ENCODE measurements around the gene CSRP2.

Gene CSRP2

DNA sequence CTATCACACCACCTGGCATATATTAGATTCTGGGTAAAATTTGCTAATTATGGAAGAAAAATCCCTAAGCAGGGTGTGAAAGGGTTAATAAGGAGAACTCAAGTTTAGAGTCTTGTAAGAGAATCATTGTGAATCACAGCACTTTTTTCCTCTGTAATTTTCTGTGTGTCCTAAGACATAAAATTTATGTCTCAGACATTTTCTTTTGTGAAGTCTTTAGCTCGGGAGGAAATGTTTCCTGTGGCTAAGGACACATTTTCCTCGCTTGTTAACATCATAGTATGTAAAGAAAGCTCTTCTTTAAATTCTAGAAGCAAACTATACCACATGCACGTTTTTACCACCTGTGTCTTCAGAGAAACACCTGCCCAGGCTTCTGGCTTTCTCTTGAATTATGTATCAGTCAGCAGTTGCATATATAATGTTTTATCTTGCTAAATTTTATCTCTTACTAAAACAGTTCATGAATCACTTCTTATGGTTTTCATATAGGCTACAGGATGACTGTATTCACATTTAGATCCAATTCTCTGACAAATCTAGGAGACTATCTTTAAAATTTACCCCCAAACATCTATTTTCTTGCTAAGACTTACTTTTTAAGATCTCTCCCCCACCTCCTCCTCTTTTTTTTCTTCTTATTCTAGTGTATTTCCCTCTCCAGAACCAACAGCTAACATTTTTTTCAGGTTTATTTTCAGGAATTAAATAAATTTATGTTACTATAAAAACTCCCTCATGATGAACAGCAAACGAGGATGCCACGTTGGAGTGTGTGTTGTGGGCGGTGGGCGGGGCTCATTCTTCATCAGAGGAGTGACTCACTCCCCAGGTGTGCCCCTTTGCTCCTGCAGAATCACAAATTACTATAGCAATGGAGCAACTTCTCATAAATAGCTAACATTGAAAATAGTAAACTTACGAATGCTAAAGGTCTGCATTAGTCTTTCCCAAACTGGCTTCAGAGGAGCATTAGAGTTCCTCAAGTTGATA lies 11.6 kb upstream of the CSRP2 start:
- no peak for DNase-seq

DNA sequence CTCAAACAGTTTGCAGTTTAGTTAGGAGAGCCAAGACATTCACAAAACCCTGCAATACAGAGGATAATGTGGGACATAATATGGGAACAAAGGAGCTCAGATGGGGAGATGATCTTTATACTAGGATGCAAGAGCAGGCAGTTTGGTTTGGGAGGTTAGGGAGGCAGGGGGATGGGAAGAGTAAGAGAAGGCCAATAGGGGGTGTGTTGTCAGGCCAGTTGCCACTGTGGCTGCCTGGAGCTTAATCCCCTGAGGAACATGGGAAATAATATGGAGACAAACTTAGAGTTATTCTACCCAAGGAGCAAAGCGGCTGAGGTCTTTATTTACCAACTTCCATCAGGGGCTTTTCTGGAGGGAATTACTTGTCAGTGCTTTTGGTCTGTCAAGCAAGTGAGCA lies 10.0 kb upstream of the CSRP2 start:
- DNase-seq: no peak

DNA sequence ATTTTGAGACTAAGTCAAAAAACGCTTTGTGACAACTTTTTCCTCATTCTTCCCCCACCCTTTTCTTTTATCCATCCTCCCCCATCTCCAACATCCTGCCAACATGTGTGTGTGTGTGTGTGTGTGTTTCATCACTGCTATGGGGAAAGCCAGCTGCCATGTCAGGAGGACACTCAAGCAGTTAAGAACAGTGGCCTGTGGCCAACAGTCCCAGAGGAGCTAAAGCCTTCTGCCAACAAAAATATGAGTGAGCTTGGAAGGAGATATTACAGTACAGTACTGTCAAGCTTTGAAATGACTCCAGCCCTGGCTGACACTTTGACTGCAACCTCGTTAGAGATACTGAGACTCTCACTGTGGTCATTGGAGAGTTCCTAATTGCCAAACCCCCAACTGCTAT lies 5.0 kb upstream of the CSRP2 start:
- no peak for DNase-seq

DNA sequence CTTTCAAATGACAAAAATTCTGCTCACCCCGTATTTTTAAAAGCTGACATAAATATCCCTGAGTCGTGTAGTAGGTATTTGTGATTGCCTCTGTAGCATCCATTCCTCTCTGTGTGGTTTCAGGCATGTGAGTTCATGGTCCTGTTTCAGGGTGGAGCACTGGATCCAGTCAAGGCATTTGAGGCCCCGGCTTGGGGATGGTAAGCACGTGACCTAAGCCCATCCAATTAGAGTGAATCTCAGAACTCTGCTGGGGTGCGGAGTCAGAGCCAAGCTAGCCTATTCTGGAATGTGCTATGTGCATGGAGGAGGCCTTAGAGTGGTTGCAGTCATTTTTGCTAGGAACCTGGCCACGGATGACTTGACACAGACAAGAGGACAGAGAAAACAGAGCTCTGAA lies 4.3 kb upstream of the CSRP2 start:
- no peak for DNase-seq

DNA sequence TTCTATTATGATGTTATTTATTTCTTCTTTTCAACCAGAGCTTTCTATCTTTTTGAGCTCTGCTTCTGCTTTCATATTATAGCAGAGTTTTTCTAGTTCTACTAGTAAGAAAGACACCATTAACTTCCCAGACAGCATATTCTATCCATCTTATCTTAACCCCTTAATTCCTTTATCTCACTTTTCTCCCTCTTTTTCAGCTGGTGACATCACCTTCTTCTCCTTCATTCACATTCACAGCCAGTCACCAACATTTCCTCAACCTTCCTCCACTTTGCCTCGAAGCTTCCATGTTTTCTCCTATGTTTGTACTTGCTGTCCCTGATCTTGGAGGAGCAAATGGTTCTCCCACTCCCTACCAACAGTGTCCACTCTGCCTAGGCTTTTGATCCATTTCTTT lies 3.5 kb upstream of the CSRP2 start:
- no peak for DNase-seq

DNA sequence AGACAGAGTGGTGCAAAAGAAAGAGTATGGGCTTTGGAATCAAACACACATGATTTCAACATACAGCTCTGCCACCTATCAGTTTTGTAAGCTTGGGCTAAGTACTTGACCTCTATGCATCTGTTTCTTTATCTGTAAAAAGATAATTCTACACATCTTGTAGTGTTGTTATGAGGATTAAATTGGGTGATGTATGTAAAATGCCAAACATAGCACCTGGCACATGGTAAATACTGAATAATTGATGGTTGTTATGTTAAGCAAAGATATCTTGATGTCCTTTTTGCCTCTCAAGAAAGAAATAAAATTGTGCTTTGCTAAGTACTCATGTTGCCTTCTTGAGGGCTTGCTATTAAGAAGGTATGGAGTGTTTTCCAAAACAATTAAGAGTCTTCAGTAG lies 2.3 kb upstream of the CSRP2 start:
- no peak for DNase-seq

DNA sequence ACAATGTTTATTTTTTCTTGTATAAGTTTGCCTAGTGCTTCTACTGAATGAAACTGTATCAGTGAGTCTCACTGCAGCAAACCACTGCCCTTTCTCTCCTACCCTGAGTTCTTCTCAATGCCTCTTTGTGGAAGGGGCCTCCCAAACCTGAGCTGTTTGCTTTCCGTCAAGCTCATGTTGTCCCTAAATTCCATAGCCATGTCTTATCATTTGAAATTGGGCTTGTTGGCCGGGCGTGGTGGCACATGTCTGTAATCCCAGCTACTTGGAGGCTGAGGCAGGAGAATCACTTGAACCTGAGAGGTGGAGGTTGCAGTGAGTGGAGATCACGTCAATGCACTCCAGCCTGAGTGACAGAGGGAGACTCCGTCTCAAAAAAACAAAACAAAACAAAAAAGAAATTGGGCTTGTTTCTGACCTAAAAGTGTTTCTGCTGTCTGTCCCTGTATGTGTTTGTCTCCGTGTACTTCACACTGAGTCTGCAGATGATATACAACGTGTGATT lies 1.8 kb upstream of the CSRP2 start:
- DNase-seq: no peak

DNA sequence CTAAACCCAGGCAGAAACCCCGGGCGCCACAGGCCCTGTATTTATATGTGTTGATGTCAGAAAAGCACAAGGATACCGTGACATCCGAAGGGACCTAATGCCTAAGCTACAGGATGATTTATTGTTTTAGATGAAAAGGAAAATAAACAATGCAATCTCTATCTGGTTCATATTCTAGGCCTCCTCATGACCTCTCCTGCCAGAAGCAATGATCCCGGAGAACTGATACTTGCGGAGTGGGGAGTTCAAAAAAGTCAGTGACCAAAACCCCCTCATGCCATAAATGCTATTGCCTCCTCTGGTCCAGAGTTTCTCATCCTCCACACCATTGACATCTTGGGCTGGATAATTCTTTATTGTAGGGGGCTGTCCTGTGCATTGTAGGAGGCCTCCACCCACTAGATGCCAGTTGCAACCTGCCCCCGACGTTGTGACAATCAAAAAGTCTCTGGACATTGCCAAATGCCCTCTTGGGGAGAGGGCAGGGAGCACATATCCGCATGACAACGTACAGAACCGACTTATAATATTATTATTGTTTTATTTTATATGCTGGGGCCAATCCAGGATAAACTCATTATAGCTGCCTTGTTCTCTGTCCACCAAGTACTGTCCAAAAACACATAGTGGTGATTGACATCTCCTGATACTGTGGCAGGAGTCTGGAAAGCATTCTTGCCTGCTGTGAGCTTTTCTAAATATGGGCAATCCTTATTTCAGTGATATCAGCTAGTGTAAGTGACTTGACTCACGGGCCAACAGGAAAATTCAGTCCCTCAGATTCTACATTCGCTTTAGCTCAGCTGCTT lies 1.1 kb upstream of the CSRP2 start:
- no peak for DNase-seq

DNA sequence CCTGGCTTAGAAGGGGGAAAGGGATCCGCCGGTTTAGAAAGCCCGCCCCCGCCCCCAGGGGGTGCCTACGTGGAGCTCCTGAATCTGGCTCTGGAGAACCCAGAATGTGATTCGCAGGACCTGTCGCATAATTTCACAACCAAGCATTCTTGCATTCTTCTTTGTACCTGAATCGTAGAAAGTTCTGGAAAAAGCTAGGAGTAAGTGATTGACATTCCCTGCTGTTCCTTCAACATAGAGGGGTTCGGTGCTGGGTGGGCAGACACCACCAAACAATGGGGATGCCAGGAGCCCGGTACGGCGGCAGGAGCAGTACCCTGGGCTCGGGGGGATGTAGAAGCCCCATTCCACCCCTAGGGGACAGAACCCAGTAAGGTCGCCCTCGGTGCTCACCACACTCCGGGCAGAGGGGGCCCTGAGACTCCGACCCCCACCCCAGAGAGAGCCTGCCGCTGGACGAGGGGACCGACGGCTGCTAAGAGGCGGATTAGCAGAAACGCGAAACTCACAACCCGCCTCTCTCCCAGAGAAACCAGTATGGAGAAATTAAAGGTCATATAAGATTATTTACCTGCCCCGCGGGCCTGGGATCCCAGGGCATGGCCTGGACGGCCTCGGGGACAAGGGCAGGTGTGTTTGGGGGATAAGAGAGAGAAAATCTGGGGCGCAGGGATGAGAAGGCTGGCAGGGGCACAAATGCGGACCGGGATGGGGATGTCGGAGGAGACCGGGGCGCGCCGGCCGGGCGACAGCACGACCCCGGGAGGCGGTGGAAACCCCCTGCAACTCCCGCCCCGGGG lies 520 bp downstream of the CSRP2 start:
- DNase-seq: no peak

DNA sequence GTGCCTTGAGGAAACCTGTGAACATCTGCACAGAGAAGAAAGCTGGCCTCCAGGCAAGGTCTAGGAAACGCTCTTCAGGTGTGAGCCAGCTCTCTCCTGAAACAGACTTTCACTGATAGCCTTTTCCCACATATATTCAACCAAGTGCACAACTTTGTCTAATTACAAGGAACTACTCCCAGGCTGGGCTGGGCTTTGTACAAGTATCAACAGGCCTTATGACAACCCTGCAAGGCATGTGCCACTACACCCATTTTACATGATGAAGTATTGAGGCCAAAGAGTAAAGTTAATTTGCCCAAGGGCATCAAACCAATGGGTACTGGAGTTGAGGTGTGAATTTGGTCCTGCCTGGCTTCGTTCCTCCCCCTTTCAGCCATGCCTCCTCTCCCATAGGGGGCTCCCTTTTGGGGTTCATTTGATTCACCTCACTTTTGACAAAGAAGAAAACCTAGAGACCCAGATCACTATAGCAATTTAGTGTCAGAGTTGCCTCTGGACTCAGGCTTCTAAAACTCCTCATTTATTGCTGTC lies 2.1 kb downstream of the CSRP2 start:
- DNase-seq: no peak

DNA sequence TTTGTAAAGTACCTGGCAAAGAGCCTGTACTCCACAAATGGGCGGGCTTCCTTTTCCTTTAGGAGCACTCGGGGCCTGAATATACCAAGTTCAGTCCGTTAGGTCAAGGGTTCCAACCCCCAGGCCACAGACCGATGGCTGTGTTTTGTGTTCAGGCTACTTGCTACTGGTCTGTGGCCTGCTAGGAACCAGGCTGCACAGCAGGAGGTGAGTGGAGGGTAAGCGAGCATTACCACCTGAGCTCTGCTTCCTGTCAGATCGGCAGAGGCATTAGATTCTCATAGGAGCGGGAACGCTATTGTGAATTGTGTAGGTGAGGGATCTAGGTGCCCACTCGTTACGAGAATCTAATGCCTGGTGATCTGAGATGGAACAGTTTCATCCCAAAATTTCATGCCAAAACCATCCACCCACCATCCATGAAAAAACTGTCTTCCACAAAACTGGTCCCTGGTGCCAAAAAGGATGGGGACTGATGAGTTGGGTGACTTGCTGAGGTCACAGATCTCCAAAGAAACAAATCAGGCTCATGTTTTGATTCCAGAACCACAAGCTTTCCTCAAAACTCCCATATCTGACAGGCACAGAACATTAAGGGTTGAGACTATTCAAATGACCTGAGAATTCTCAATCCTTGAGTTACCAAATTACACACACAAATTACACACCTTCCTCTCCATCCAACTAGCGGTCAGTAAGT lies 4.2 kb downstream of the CSRP2 start:
- no peak for DNase-seq

DNA sequence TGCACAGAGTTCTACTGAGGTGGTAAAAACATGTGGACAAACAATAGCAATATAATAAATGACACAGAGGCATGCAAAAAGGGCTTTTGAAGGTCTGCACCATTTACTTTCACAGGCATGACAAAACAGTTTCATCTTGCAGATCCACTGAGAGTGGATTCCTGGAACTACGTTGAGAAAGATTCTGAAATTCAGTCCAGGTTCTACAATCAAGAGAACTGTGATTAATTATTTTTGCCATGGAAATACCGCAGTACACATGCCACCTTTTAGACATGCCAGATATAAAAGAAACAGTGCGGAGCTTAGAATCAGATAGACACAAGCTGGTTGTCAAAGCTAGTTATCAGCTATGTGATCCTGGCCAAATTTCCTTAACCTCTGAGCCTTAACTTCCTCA lies 4.8 kb downstream of the CSRP2 start:
- no peak for DNase-seq

DNA sequence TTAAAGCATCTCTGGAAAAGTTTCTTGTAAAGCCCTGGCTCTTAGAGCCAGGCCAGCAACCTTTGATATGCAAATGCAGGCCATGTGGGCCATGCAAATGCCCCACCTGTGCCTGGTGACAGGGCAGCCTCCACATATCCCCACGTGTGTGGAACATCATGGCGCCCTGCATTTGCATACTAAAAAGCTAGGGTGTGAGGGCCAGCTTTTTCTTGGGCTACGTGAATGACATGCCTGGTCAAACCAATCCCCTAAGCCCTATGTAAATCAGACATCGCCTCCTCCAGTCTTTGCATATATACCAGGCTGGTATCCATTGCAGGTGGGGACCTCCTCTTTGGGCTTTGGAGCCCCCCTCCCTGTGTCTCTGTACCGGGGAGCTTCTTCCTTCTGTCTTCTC lies 6.4 kb downstream of the CSRP2 start:
- no peak for DNase-seq

DNA sequence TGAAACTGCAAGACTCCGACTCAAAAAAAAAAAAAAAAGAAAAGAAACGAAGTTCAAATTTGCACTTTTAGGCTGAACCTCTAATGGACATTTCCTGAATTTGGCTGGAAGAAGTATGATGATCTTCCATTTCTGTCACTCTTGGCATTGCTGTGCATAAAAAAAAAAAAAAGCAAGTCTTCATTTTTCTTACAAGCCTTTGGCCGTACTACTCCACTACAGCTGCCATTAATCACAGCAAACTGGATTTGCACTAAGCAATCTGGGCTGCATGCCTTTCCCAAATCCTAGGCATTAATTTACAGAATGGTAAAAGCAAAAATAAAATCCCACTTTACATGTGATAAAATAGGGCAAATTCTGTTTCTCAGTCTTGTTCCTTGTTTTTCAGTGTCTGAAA lies 7.1 kb downstream of the CSRP2 start:
- DNase-seq: no peak

DNA sequence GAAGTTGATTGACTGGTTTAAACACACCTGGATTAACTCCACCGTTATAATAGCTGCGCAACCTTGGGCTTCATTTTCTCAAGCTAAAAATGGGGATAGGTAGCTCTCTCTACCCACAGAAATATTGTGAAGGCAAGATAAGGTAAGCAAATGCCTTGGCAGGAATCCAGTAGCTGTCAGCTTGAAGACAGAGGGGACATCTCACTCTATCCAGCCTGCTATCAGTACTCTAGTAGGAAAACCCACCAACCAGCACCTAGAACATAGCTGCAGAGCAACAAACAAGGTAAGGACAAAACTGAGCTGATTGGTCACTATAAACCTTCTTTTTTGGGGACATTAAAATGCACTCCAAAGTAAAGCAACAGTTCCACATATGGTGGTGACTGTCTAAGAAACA lies 7.7 kb downstream of the CSRP2 start:
- DNase-seq: no peak

DNA sequence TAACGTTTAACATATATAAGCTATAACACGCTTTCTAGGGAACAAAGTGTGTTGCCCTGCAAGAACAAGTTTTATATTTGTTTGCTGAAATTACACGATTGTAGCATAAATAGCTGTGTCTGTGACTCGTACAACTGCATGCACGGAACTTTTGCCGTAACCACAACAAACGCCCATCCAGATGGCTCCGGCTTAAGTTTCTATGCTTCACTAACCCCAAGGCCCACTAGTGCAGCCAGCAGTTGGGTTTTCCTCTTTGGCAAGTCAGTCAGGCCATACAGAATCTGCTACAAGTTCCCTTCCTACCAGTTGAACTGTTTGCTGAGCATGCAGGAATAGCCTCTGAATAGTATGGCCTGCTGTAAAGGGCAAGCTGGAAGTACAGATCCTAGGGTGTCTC lies 12.1 kb downstream of the CSRP2 start:
- no peak for DNase-seq

DNA sequence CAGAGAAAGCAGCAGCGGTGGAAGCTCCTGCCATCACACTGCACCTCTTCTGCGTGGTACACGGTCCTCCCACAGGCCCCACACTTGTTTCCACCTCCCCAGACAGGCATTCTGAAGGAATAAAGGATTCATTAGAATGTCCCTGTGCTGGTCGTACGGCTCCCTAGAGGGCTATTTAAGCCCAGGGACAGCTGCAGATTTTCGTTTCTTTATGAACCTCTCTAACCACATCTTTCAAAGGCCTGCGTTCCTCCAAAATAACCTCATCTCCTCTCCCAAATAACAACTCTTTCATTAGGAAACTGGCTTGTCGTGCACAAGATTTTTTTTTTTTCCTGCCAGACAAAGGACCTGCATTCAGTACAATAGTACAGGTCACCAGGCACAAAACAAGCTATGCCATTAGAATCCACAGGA lies 12.7 kb downstream of the CSRP2 start:
- DNase-seq: no peak

DNA sequence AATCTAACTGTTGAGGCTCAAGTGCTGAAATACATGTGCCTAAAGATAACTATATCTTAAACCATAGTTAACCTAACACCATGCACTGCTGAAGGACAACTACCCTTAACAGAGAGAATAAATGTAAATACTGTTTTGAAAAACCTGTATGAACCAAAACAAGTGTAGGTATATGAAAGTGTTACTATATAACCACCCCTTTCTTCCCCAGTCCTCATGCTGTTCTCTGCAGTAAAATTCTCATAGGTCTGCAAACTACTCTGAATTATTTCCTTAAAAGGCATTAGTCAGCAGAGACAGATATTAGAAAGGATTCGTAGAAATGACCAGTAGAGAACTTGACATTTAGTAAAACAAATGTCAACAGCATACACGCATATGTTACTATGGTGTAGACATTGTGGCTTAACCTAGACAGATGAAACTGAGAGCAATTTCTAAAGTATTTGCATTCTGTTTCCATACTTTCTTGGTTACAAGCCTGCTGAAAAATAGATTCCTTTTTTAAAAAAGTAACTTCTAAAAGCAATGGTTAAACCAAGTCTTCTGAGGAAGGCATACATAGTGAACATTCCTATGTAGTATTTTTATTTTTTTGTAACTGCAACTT lies 13.9 kb downstream of the CSRP2 start:
- no peak for DNase-seq

DNA sequence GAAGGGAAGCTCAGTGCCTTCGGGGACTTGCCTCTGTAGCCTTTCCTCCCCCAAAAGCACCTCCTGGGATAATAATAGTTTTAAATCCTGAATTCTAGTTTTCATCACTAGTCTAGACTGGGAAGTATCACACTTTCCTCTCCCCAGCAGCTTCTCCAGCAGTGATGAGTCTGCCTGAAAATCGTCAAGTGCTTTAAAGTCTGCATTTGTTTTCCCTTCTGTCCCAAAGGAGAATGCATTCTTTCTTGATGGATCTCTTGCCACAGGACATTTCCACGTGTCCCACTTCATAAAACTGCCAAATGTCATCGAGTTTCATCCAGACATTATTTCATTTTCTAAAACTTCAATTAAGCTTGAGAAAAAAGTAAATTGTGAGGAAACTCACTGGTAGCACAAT lies 15.0 kb downstream of the CSRP2 start:
- no peak for DNase-seq

DNA sequence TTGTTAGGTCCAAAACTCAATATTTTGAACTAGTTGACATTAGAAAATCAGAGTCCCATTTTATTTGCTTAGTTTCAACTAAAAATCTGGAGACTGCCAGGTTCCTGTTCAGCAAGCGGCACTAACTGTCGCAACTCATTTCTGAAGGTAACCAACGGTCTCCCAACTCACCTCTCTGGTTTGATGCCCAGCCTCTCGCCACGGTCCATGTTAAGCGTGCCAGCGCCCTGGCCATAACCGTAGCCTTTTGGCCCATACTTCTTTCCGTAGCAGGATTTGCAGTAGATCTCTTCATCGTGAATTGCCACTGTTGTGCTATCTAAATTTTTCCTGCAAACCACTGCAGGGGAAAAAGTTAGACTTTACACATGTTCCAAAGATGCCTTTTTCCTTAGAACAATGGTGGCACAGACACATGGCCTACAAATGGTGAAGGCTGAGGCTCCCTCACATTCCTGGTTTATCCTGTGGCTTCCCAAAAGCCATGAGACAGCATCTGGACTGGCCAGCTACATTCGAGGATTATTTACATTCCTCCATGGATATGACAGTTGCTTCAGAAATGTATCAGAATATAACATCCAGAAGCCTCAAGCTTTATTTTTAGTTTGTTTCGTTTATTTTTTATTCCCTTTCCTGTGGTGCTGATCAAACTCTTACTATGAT lies 15.7 kb downstream of the CSRP2 start:
- no peak for DNase-seq

DNA sequence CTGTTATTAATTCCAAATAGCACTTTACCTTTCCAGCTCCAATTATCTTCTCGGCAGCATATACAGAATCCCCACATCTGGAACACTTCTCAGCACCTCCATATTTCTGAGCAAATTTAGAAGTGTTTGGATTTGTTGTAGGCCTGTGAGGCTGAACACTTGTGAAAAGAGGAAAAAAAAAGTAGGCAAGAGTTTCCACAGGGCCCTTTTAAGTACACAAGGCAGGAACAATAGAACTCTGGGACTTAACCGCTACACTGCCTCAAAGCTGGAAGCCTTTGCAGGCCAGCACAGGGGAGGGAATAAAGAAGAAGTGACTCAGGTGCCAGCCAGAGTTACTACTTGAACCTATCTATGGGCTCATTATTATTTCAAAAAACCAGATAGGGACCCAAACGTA lies 18.6 kb downstream of the CSRP2 start:
- no peak for DNase-seq

All from central memory CD4-positive, alpha-beta T cell (primary cell).